CD8-positive, alpha-beta memory T cell (primary cell): ENCODE results near the gene RAB30. TPM values are rescaled to one million over a fixed set of nuclear protein-coding genes. Genes with fewer than 3 reads are reported as not detected.
"Not testable (repeated sequence)": the region's sequence is repeated elsewhere in the genome, so short reads cannot be mapped to it uniquely, and the experiment has no call there.

Source experiments
- CTCF ChIA-PET: fragments of 350-600 bp; sonication (Branson Sonifier 250); formaldehyde crosslinking; loops from one replicate; lab custom pipeline; 2021; ENCODE audit warnings: antibody characterized with exemption; lab: Charles Lee
- POLR2A ChIA-PET: fragments of 350-600 bp; sonication (Branson Sonifier 250); formaldehyde crosslinking; loops from one replicate; lab custom pipeline; 2021; ENCODE audit warnings: antibody characterized with exemption; lab: Charles Lee
- DNase-seq, 5 donors: peaks; one replicate each; pipeline versions ENCODE4 v3.0.0 to v3.0.0-alpha.2; 2020 to 2022; ENCODE audit warnings: mixed read lengths in 1 of 5
- H3K27ac ChIP-seq: one replicate; pipeline ENCODE4 v1.7.0; 2013; ENCODE audit warnings: low read depth, mild to moderate bottlenecking, low read length, moderate library complexity
- H3K27me3 ChIP-seq: 2 replicates; pipeline ENCODE4 v1.7.0; 2013; ENCODE audit warnings: low read length, mild to moderate bottlenecking; ENCODE audit not compliant: insufficient read depth, poor library complexity, severe bottlenecking
- H3K36me3 ChIP-seq: 2 replicates; pipeline ENCODE4 v1.7.0; 2013; ENCODE audit warnings: mild to moderate bottlenecking, low read length, moderate library complexity; ENCODE audit not compliant: insufficient read depth
- H3K4me1 ChIP-seq: 2 replicates; pipeline ENCODE4 v1.7.0; 2013; ENCODE audit warnings: mild to moderate bottlenecking, low read length, moderate library complexity; ENCODE audit not compliant: insufficient read depth
- H3K4me3 ChIP-seq: 2 replicates; pipeline ENCODE4 v1.7.0; 2013; ENCODE audit warnings: mild to moderate bottlenecking, low read length
- H3K9me3 ChIP-seq: 2 replicates; pipeline ENCODE4 v1.7.0; 2013; ENCODE audit warnings: mild to moderate bottlenecking, low read length
- H3K27ac Mint-ChIP-seq, 8 donors: one replicate each; pipeline ENCODE4 v1.8.0; 2020 to 2021; ENCODE audit warnings: mixed read lengths in 8 of 8, mild to moderate bottlenecking in 6 of 8, inconsistent platforms in 3 of 8, moderate library complexity in 3 of 8
- H3K27me3 Mint-ChIP-seq, 2 donors: one replicate each; pipeline ENCODE4 v1.8.0; 2020 to 2021; ENCODE audit warnings: mixed read lengths in 2 of 2, mild to moderate bottlenecking in 1 of 2, moderate library complexity in 1 of 2
- H3K36me3 Mint-ChIP-seq, 3 donors: one replicate each; pipeline ENCODE4 v1.8.0; 2020 to 2021; ENCODE audit warnings: mixed read lengths in 3 of 3, inconsistent platforms in 1 of 3, mild to moderate bottlenecking in 1 of 3
- H3K4me1 Mint-ChIP-seq, 3 donors: one replicate each; pipeline ENCODE4 v1.8.0; 2020 to 2021; ENCODE audit warnings: mixed read lengths in 3 of 3, inconsistent platforms in 1 of 3, mild to moderate bottlenecking in 1 of 3
- H3K4me3 Mint-ChIP-seq, 7 donors: one replicate each; pipeline ENCODE4 v1.8.0; 2020 to 2021; ENCODE audit warnings: mixed read lengths in 7 of 7, mild to moderate bottlenecking in 6 of 7, moderate library complexity in 4 of 7, inconsistent platforms in 2 of 7
- H3K9me3 Mint-ChIP-seq, 5 donors: one replicate each; pipeline ENCODE4 v1.8.0; 2020 to 2022; ENCODE audit warnings: mixed read lengths in 5 of 5, mild to moderate bottlenecking in 3 of 5, moderate library complexity in 2 of 5, inconsistent platforms in 1 of 5
- polyA plus RNA-seq: library from polyadenylated mRNA; unstranded; fragments of 300-500 nt; fragmentation: Illumina TruSeq; gene quantifications from one replicate; pipeline ENCODE4 v1.2.3, GENCODE V29; 2021
- total RNA-seq, 2 experiments: library from RNA; stranded (reverse); gene quantifications; one replicate each; pipeline ENCODE4 v1.2.3, GENCODE V29; 2021

RAB30 gene
- total and polyA plus RNA-seq, 3 experiments from 2014 or later: 5.1 to 17.1 (median 15.7) TPM

DNA sequence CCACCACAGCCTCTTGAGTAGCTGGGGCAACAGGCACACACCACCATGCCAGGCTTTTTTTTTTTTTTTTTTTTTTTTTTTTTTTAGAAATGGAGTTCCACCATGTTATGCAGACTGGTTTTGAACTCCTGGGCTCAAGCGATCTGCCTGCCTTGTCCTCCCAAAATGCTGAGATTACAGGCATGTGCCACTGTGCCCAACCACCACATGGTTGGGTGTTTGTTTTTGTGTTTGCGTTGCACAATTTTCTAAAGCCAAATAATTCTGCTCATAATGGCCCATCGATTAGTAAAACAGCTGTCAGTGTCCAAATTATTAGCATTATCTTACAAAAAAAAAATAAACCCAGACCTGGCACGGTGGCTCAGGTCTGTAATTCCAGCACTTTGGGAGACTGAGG lies 104.3 kb downstream of the RAB30 start:
- ChIA-PET POLR2A (no interaction called here), CTCF (interaction anchor here (1.3 kb wide), 1 partner anchor 11 kb away, joined by 4 read pairs; no protein-coding TSS in a partner anchor)
- Histone ChIP-seq H3K9me3 (no peaks in the 10 kb centered on the region), H3K27me3 (no peaks in the 10 kb centered on the region), H3K4me1 (peaks cover 38% of the 10 kb centered on the region), H3K36me3 (no peaks in the 10 kb centered on the region), H3K4me3 (no peak overlapping the region), H3K27ac (no peak overlapping the region)
- Mint-ChIP-seq H3K27me3 (no peaks in the 10 kb centered on the region), H3K27ac (no peak overlapping the region), H3K4me1 (peaks cover 31 to 59% (median 46%) of the 10 kb centered on the region in 3 donors), H3K4me3 (no peak overlapping the region), H3K36me3 (no peaks in the 10 kb centered on the region), H3K9me3 (no peaks in the 10 kb centered on the region)
- no peak for DNase-seq

DNA sequence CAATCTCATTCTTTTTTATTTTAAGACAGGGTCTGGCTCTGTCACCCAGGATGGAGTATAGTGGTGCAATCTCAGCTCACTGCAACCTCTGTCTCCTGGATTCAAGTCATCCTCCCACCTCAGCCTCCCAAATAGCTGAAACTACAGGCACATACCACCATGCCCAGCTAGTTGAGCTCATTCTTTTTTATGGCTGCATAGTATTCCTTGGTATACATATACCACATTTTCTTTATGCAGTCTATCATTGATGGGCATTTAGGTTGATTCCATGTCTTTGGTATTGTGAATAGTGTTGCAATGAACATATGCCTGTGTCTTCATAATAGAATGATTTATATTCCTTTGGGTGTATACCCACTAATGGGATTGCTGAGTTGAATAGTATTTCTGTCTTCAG lies 109.7 kb downstream of the RAB30 start:
- DNase-seq, H3K27me3 ChIP-seq, H3K4me3 ChIP-seq, H3K36me3 Mint-ChIP-seq, H3K9me3 Mint-ChIP-seq, H3K27ac ChIP-seq, H3K9me3 ChIP-seq, H3K27me3 Mint-ChIP-seq, H3K36me3 ChIP-seq: not testable (repeated sequence)
- H3K4me3 Mint-ChIP-seq: peak overlapping the region in 1 of 7 donors; percentile 59
- H3K4me1 Mint-ChIP-seq: peaks cover 55 to 84% (median 79%) of the 10 kb centered on the region in 3 donors
- CTCF ChIA-PET: interaction anchor here (1.2 to 1.8 kb wide), 2 partner anchors 9 to 62 kb away, joined by 3 to 5 read pairs; partner anchors contain the start of gene PRCP
- POLR2A ChIA-PET: interaction anchor here (1.1 kb wide), 1 partner anchor 9 kb away, joined by 3 read pairs; no protein-coding TSS in a partner anchor
- peaks cover 68% of the 10 kb centered on the region for H3K4me1 ChIP-seq
- H3K27ac Mint-ChIP-seq: peak overlapping the region in 7 of 8 donors; percentile 26 to 98 (median 61)

DNA sequence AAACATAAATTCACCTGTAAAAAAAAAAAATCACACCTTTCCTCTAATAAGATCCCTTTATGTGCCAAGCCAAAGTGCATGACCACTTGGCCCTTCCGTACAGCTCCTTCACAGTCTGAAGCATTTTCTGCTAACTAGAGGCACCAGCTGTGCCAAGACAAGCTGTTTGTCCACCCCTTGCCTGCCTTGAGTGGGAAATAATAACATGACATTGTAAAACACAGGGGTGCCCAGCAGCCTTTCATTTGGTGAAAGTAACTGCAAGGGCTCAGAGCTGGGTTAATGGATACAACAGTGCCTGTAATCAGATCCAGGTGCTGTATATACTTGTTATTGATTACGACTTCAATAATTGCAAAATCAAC lies 110.9 kb downstream of the RAB30 start:
- H3K27ac Mint-ChIP-seq: peak overlapping the region; percentile 90 to 98 (median 96)
- Histone ChIP-seq H3K27me3 (no peaks in the 10 kb centered on the region), H3K4me1 (peaks cover 79% of the 10 kb centered on the region), H3K9me3 (peaks cover 4% of the 10 kb centered on the region), H3K4me3 (peak overlapping the region; percentile 49), H3K27ac (peak overlapping the region; percentile 70), H3K36me3 (no peaks in the 10 kb centered on the region)
- no peak for DNase-seq
- peaks cover 0 to 4% (median 3%) of the 10 kb centered on the region in 3 donors for H3K36me3 Mint-ChIP-seq
- H3K4me1 Mint-ChIP-seq: peaks cover 68 to 93% (median 91%) of the 10 kb centered on the region in 3 donors
- H3K4me3 Mint-ChIP-seq: peak overlapping the region; percentile 55 to 81 (median 78)
- POLR2A ChIA-PET: interaction anchor here (0.7 to 2.2 kb wide), 8 partner anchors 11 to 196 kb away, joined by 3 to 17 read pairs (median 4); partner anchors contain the start of genes DDIAS, PCF11 and PRCP
- no peaks in the 10 kb centered on the region for H3K27me3 Mint-ChIP-seq
- H3K9me3 Mint-ChIP-seq: peaks cover 2 to 8% (median 4%) of the 10 kb centered on the region in 5 donors
- CTCF ChIA-PET: interaction anchor here (1.0 to 2.7 kb wide), 7 partner anchors 29 to 45 kb away, joined by 3 to 10 read pairs (median 5); no protein-coding TSS in a partner anchor

DNA sequence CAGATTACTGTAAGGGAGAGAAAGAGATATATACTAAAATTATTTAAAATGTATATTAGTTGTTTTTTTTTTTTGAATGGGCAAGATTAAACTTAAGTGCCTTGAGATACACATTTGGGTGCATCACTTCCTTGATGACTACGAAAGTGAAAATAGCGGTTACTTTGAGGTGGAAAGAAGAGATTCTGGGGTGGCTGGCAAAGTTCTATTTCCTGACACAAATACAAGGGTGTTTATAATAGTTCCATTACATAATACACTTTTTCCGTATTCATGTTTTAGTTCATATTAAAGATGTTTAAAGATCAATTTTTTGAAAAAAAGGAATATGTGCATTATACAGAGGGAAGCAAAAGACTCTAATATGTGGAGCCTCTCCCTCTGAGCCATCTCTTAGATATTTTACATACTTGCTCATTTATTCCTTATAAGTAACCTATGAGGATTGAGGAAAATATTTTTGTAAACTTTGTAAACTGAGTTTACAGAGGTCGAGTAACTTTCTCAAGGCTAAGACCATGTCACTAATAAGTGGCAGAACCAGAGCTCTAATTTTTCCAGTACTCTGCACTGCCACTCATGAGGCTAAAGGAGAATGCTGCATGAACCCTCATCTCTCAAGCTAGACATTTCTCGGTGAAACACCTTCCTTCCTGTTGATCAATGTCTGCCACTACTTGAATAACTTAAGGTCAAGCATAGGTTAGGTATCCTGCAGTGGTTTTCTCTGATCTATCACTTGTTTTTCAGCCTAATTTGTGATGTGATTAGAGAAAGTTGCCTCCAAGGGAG lies 111.5 kb downstream of the RAB30 start:
- Histone ChIP-seq H3K27me3 (no peaks in the 10 kb centered on the region), H3K4me3 (peak overlapping the region; percentile 49), H3K27ac (peak overlapping the region; percentile 70), H3K36me3 (no peaks in the 10 kb centered on the region), H3K9me3 (peaks cover 4% of the 10 kb centered on the region), H3K4me1 (peaks cover 80% of the 10 kb centered on the region)
- Mint-ChIP-seq H3K4me1 (peaks cover 68 to 93% (median 91%) of the 10 kb centered on the region in 3 donors), H3K27ac (peak overlapping the region; percentile 90 to 98 (median 96)), H3K4me3 (peak overlapping the region; percentile 55 to 81 (median 78)), H3K9me3 (peaks cover 5 to 14% (median 6%) of the 10 kb centered on the region in 5 donors), H3K36me3 (peaks cover 4 to 7% (median 5%) of the 10 kb centered on the region in 3 donors), H3K27me3 (no peaks in the 10 kb centered on the region)
- CTCF ChIA-PET: interaction anchor here (0.7 to 2.7 kb wide), 9 partner anchors 29 to 59 kb away, joined by 3 to 10 read pairs (median 4); partner anchors contain the start of gene DDIAS
- DNase-seq: peak in 4 of 5 donors; percentile 21 to 85 (median 74)
- POLR2A ChIA-PET: interaction anchor here (0.7 to 2.2 kb wide), 8 partner anchors 11 to 197 kb away, joined by 3 to 17 read pairs (median 6); partner anchors contain the start of genes DDIAS, PCF11 and PRCP

DNA sequence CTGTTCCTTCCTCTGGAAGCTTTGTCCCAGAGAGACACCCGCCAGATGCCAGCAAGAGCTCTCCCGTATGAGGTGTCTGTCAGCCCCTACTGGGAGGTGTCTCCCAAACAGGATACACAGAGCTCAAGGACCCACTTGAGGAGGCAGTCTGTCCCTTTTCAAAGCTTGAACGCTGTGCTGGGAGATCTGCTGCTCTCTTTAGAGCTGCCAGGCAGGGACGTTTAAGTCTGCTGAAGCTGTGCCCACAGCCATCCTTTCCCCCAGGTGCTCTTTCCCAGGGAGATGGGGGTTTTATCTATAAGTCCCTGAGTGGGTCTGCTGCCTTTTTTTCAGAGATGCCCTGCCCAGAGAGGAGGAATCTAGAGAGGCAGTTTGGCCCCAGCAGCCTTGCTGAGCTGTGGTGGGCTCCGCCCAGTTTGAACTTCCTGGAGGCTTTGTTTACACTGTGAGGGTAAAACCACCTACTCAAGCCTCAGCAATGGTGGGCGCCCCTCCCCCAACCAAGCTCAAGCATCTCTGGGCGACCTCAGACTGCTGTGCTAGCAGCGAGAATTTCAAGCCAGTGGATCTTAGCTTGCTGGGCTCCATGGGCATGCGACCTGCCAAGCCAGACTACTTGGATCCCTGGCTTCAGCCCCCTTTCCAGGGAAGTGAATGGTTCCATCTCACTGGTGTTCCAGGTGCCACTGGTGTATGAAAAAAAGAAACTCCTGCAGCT lies 115.8 kb downstream of the RAB30 start:
- Mint-ChIP-seq H3K36me3 (peaks cover 20 to 39% (median 31%) of the 10 kb centered on the region in 3 donors), H3K4me3 (peak overlapping the region; percentile 57 to 84 (median 64)), H3K4me1 (peaks cover 60 to 69% (median 69%) of the 10 kb centered on the region in 3 donors), H3K9me3 (peaks cover 26 to 56% (median 43%) of the 10 kb centered on the region in 5 donors), H3K27ac (peak overlapping the region; percentile 87 to 95 (median 91))
- ChIA-PET POLR2A (interaction anchor here (0.6 to 1.9 kb wide), 8 partner anchors 10 to 200 kb away, joined by 3 to 8 read pairs (median 4); partner anchors contain the start of genes DDIAS, PCF11 and PRCP), CTCF (interaction anchor here (0.7 to 2.0 kb wide), 13 partner anchors 8 to 201 kb away, joined by 3 to 10 read pairs (median 4); partner anchors contain the start of genes DDIAS and PCF11)
- not testable (repeated sequence) for H3K27me3 Mint-ChIP-seq, H3K27me3 ChIP-seq, H3K36me3 ChIP-seq
- peak overlapping the region; percentile 44 for H3K4me3 ChIP-seq
- H3K9me3 ChIP-seq: peaks cover 13% of the 10 kb centered on the region
- peak; percentile 60 to 93 (median 78) for DNase-seq
- peak overlapping the region; percentile 28 for H3K27ac ChIP-seq
- peaks cover 55% of the 10 kb centered on the region for H3K4me1 ChIP-seq

DNA sequence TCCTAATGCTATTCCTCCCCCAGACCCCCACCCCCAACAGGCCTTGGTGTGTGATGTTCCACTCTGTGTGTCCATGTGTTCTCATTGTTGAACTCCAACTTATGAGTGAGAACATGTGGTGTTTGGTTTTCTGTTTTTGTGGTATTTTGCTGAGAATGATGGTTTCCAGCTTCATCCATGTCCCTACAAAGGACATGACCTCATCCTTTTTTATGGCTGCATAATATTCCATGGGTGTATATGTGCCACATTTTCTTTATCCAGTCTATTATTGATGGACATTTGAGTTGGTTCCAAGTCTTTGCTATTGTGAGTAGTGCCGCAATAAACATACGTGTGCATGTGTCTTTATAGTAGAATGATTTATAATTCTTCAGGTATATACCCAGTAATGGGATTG lies 121.2 kb downstream of the RAB30 start:
- H3K36me3 ChIP-seq, H3K4me1 ChIP-seq, POLR2A ChIA-PET, H3K27me3 Mint-ChIP-seq, H3K4me3 Mint-ChIP-seq, H3K27ac ChIP-seq, CTCF ChIA-PET, H3K4me3 ChIP-seq, H3K27ac Mint-ChIP-seq, H3K27me3 ChIP-seq, H3K9me3 ChIP-seq, DNase-seq: not testable (repeated sequence)
- H3K36me3 Mint-ChIP-seq: peaks cover 17 to 38% (median 27%) of the 10 kb centered on the region in 3 donors
- H3K9me3 Mint-ChIP-seq: peaks cover 21 to 51% (median 41%) of the 10 kb centered on the region in 5 donors
- H3K4me1 Mint-ChIP-seq: peaks cover 16 to 22% (median 21%) of the 10 kb centered on the region in 3 donors

DNA sequence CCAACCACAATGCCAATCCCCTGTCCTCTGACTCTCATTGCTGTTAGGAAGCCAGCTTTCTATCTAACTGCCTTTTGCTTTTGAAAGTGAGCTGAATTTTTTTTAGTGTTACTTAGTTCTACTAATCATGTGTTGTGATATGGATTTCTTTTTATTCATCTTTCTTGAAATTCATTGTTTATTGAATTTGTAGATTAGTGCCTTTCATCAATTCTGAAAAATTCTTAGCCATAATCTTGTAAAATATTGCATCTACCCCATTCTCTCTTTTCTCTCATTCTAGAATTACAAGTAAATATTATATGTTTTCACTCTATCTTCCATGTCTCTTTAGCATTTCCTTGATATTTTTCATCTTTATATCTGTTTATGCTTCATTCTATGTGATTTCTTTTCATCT lies 122.3 kb downstream of the RAB30 start:
- peaks cover 6 to 11% (median 10%) of the 10 kb centered on the region in 3 donors for H3K4me1 Mint-ChIP-seq
- H3K27ac Mint-ChIP-seq: no peak overlapping the region
- H3K36me3 Mint-ChIP-seq: peaks cover 10 to 32% (median 18%) of the 10 kb centered on the region in 3 donors
- H3K4me1 ChIP-seq: no peaks in the 10 kb centered on the region
- ChIA-PET POLR2A (no interaction called here), CTCF (no interaction called here)
- no peak overlapping the region for H3K4me3 Mint-ChIP-seq
- no peak for DNase-seq
- peaks cover 15 to 40% (median 32%) of the 10 kb centered on the region in 5 donors for H3K9me3 Mint-ChIP-seq
- no peaks in the 10 kb centered on the region for H3K36me3 ChIP-seq
- peaks cover 9% of the 10 kb centered on the region for H3K9me3 ChIP-seq
- H3K4me3 ChIP-seq: no peak overlapping the region
- H3K27me3 ChIP-seq: no peaks in the 10 kb centered on the region
- H3K27ac ChIP-seq: no peak overlapping the region
- peaks cover 0 to 4% of the 10 kb centered on the region in 2 donors for H3K27me3 Mint-ChIP-seq
